ENCODE results near the gene TIGD6. TPM values are rescaled to one million over a fixed set of nuclear protein-coding genes. Genes with fewer than 3 reads are reported as not detected.

The TIGD6 gene
- total RNA-seq, 1 donor from 2014 or later: 5.5 TPM

DNA sequence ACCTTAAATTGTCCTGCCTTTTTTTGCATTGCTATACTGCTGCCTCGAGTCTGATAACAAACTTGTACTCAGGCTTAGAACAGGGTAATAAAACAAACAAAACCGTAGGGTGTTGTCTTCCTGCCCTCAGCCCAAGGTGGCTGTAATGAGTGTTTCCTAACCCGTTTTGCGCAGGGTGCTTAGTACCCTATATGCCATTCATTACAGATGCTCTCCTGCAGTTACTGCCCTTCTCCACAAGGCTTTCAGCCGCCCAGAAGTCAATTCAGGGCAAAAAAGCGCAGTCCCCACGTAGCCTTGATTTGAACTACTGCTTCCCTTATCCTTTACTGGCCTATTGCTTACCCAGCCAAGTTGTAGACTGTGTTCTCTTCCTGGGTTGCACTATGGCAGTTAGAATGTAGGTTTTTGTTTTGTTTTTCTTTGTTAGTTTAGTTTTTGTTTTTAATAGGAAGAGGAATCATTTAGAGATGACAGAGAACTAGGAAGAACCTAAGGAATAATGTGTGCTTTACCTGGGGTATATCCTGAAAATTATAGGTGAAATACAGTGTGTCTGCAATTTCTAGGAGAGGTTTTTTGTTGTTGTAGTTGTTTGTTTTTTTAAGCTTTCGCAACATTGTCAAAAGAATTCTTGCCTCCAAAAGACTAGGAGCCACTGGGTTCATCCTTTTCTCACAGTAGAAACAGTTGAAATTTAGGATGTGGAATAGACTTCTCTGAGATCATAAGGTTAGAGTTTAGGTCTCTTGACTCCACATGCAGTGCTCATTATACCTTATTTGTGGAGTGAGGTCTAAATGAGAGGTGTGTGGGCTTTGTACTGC, 1.4 kb upstream of the TIGD6 start:
- Mint-ChIP-seq H3K27ac (ENCODE audit: unreplicated experiment) (peak overlapping the region; percentile 90), H3K4me3 (ENCODE audit: unreplicated experiment) (peak overlapping the region; percentile 91), H3K9me3 (ENCODE audit: unreplicated experiment) (no peaks in the 10 kb centered on the region), H3K27me3 (ENCODE audit: low read depth, unreplicated experiment) (no peaks in the 10 kb centered on the region), H3K36me3 (ENCODE audit: low read depth, unreplicated experiment) (peaks cover 8% of the 10 kb centered on the region), H3K4me1 (ENCODE audit: low read depth, unreplicated experiment) (peaks cover 8% of the 10 kb centered on the region)
- H3K27me3 ChIP-seq (ENCODE audit: insufficient read depth, low read length): no peaks in the 10 kb centered on the region
- peak overlapping the region; percentile 91 for H3K27ac ChIP-seq (ENCODE audit: low read depth, low read length)
- peak; percentile 64 for DNase-seq (ENCODE audit: low read depth)
- peak overlapping the region; percentile 97 for H3K4me2 ChIP-seq (ENCODE audit: low read length)
- H2AFZ ChIP-seq (ENCODE audit: low read depth, low read length): no peak overlapping the region
- peaks cover 76% of the 10 kb centered on the region for H3K79me2 ChIP-seq (ENCODE audit: insufficient read depth, low read length)
- FAIRE-seq: no peak
- H3K36me3 ChIP-seq (ENCODE audit: insufficient read depth, low read length): peaks cover 19% of the 10 kb centered on the region
- no peak for TF ChIP-seq EZH2 (IDR thresholded peaks at IDR 0.05; ENCODE audit: insufficient read depth, low read length)
- TF ChIP-seq, protein P1, sequence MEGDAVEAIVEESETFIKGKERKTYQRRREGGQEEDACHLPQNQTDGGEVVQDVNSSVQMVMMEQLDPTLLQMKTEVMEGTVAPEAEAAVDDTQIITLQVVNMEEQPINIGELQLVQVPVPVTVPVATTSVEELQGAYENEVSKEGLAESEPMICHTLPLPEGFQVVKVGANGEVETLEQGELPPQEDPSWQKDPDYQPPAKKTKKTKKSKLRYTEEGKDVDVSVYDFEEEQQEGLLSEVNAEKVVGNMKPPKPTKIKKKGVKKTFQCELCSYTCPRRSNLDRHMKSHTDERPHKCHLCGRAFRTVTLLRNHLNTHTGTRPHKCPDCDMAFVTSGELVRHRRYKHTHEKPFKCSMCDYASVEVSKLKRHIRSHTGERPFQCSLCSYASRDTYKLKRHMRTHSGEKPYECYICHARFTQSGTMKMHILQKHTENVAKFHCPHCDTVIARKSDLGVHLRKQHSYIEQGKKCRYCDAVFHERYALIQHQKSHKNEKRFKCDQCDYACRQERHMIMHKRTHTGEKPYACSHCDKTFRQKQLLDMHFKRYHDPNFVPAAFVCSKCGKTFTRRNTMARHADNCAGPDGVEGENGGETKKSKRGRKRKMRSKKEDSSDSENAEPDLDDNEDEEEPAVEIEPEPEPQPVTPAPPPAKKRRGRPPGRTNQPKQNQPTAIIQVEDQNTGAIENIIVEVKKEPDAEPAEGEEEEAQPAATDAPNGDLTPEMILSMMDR (IDR thresholded peaks at IDR 0.05; ENCODE audit: insufficient read depth, low read depth, low read length): peak; percentile 75
- H3K4me3 ChIP-seq (ENCODE audit: insufficient read depth, low read depth, low read length): peak overlapping the region; percentile 86
- peaks cover 48% of the 10 kb centered on the region for H4K20me1 ChIP-seq (ENCODE audit: insufficient read depth, low read length)
- H3K9ac ChIP-seq (ENCODE audit: low read length): peak overlapping the region; percentile 93
- no peaks in the 10 kb centered on the region for H3K9me3 ChIP-seq (ENCODE audit: insufficient read depth, low read depth, low read length)
- peaks cover 20% of the 10 kb centered on the region for H3K4me1 ChIP-seq (ENCODE audit: insufficient read depth, low read length)

DNA sequence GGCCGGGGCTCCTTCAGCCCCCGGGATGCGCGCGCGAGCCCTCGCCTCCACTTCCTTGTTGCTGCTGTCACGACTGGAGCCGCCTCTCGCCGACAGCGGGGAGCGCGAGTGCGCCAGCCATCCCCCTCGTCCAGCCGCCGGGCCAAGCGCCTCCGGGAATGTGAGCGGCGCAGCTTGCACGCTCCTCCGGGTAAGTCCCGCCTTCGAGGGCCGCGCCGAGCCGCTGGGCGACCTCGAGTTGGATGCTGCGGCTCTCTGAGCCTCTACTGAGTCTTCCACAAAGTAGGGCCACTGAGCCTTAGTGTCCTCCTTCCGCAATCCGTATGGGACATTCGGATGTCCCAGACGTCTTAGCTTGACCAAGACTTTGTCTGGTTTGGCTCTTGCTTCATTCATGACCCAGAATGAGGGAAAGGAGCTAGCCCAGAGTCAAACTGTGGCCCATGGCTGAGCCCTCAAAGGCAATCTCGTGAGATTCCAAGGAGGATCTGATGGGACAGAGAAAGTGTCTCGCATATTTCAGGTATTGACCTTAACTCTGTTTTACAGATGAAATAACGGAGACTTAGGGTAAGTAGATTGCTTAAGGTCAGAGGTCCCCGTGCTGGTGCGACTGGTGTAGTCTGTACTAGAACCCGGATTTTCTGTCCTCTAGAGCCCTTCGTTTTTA, 671 bp upstream of the TIGD6 start:
- peak overlapping the region; percentile 90 for H3K27ac Mint-ChIP-seq (ENCODE audit: unreplicated experiment)
- no peak for FAIRE-seq
- peak overlapping the region; percentile 86 for H3K4me3 ChIP-seq (ENCODE audit: insufficient read depth, low read depth, low read length)
- H3K4me3 Mint-ChIP-seq (ENCODE audit: unreplicated experiment): peak overlapping the region; percentile 91
- no peaks in the 10 kb centered on the region for H3K9me3 Mint-ChIP-seq (ENCODE audit: unreplicated experiment)
- no peaks in the 10 kb centered on the region for H3K27me3 ChIP-seq (ENCODE audit: insufficient read depth, low read length)
- H3K36me3 Mint-ChIP-seq (ENCODE audit: low read depth, unreplicated experiment): peaks cover 8% of the 10 kb centered on the region
- peak; percentile 34 for DNase-seq (ENCODE audit: low read depth)
- peak overlapping the region; percentile 97 for H3K4me2 ChIP-seq (ENCODE audit: low read length)
- H3K27ac ChIP-seq (ENCODE audit: low read depth, low read length): peak overlapping the region; percentile 91
- H3K9ac ChIP-seq (ENCODE audit: low read length): peak overlapping the region; percentile 93
- H3K27me3 Mint-ChIP-seq (ENCODE audit: low read depth, unreplicated experiment): no peaks in the 10 kb centered on the region
- H3K79me2 ChIP-seq (ENCODE audit: insufficient read depth, low read length): peaks cover 68% of the 10 kb centered on the region
- H3K9me3 ChIP-seq (ENCODE audit: insufficient read depth, low read depth, low read length): no peaks in the 10 kb centered on the region
- H4K20me1 ChIP-seq (ENCODE audit: insufficient read depth, low read length): peaks cover 42% of the 10 kb centered on the region
- H3K36me3 ChIP-seq (ENCODE audit: insufficient read depth, low read length): peaks cover 12% of the 10 kb centered on the region
- H2AFZ ChIP-seq (ENCODE audit: low read depth, low read length): peak overlapping the region; percentile 91
- TF ChIP-seq EZH2 (IDR thresholded peaks at IDR 0.05; ENCODE audit: insufficient read depth, low read length): no peak
- TF ChIP-seq, protein P1 (IDR thresholded peaks at IDR 0.05; ENCODE audit: insufficient read depth, low read depth, low read length): no peak
- peaks cover 8% of the 10 kb centered on the region for H3K4me1 Mint-ChIP-seq (ENCODE audit: low read depth, unreplicated experiment)
- H3K4me1 ChIP-seq (ENCODE audit: insufficient read depth, low read length): peaks cover 20% of the 10 kb centered on the region

All from astrocyte (in vitro differentiated cells and primary cell).